ENCODE measurements around the gene OR5AU1. TPM values are rescaled to one million over a fixed set of nuclear protein-coding genes. Genes with fewer than 3 reads are reported as not detected.
"Not testable (repeated sequence)": the region's sequence is repeated elsewhere in the genome, so short reads cannot be mapped to it uniquely, and the experiment has no call there.

The OR5AU1 gene
- total RNA-seq, 4 donors from 2014 or later, result not detected

DNA sequence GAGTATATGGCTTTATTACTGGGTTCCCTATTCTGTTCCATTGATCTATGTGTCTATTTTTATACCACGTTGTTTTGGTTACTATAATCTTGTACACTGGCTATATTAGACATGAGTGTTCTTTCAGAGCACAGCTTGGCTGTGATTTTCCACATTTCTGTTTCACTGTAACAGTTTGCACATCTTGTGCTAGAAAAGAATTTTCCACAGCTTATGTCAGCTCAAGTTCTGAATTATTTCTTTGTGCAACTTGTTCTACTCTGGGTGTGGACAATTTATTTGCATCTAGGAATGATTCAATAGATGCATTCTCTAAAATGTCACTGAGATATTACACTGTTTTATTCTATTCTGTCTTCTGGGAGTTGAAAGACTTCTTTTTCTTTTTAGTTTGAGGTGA, 28.4 kb upstream of the OR5AU1 start:
- TF ChIP-seq POLR2A (IDR thresholded peaks at IDR 0.05), result no peak
- TF ChIP-seq, protein P1, sequence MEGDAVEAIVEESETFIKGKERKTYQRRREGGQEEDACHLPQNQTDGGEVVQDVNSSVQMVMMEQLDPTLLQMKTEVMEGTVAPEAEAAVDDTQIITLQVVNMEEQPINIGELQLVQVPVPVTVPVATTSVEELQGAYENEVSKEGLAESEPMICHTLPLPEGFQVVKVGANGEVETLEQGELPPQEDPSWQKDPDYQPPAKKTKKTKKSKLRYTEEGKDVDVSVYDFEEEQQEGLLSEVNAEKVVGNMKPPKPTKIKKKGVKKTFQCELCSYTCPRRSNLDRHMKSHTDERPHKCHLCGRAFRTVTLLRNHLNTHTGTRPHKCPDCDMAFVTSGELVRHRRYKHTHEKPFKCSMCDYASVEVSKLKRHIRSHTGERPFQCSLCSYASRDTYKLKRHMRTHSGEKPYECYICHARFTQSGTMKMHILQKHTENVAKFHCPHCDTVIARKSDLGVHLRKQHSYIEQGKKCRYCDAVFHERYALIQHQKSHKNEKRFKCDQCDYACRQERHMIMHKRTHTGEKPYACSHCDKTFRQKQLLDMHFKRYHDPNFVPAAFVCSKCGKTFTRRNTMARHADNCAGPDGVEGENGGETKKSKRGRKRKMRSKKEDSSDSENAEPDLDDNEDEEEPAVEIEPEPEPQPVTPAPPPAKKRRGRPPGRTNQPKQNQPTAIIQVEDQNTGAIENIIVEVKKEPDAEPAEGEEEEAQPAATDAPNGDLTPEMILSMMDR (IDR thresholded peaks at IDR 0.05), result no peak
- no peak for TF ChIP-seq POLR2AphosphoS5 (IDR thresholded peaks at IDR 0.05)
- no peak for TF ChIP-seq EP300 (IDR thresholded peaks at IDR 0.05)
- no peaks in the 10 kb centered on the region for H3K4me1 ChIP-seq
- no peak overlapping the region for H3K27ac ChIP-seq
- H3K9me3 ChIP-seq, result no peaks in the 10 kb centered on the region
- no peaks in the 10 kb centered on the region for H3K36me3 ChIP-seq
- no peaks in the 10 kb centered on the region for H3K27me3 ChIP-seq
- H3K4me3 ChIP-seq, result no peak overlapping the region
- DNase-seq (ENCODE audit: low spot score in 2 of 2), result no peak
- 33% methylated on average over 1 of the region's 1 CpG for WGBS

DNA sequence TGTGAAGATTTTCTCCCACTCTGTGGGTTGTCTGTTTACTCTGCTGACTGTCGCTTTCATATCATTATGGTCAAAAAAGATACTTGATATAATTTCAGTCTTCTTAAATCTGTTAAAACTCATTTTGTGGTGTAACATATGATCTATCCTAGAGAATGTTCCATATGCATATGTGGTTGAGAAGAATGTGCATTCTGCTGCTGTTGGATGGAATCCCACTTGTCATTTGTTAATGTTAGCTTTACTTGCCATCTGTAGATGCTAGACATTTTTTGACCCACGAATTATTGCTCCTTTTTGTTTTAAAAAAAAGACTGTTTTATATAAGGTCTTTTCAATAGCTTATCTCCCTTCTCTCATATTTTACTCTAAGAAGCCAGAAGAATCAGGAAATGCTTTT, 26.3 kb upstream of the OR5AU1 start:
- Histone ChIP-seq H3K4me3 (no peak overlapping the region), H3K9me3 (peaks cover 2% of the 10 kb centered on the region), H3K36me3 (no peaks in the 10 kb centered on the region), H3K27me3 (no peaks in the 10 kb centered on the region), H3K4me1 (no peaks in the 10 kb centered on the region), H3K27ac (no peak overlapping the region)
- DNase-seq (ENCODE audit: low spot score in 2 of 2), result no peak
- WGBS, result 50% methylated on average over 2 of the region's 2 CpGs
- TF ChIP-seq POLR2A (IDR thresholded peaks at IDR 0.05) (no peak), EP300 (IDR thresholded peaks at IDR 0.05) (no peak), POLR2AphosphoS5 (IDR thresholded peaks at IDR 0.05) (no peak)
- TF ChIP-seq, protein P1 (IDR thresholded peaks at IDR 0.05), result no peak

GRCh38 chr14:21171128-21171527, 15.3 kb upstream of the OR5AU1 start:
- TF ChIP-seq, protein P1 (IDR thresholded peaks at IDR 0.05), result no peak
- no peak for TF ChIP-seq POLR2AphosphoS5 (IDR thresholded peaks at IDR 0.05)
- TF ChIP-seq POLR2A (IDR thresholded peaks at IDR 0.05), result no peak
- TF ChIP-seq EP300 (IDR thresholded peaks at IDR 0.05), result no peak
- no peaks in the 10 kb centered on the region for H3K9me3 ChIP-seq
- WGBS, result 82% methylated on average over 2 of the region's 2 CpGs
- no peak for DNase-seq (ENCODE audit: low spot score in 2 of 2)
- H3K27me3 ChIP-seq, result no peaks in the 10 kb centered on the region
- no peak overlapping the region for H3K27ac ChIP-seq
- no peaks in the 10 kb centered on the region for H3K4me1 ChIP-seq
- no peaks in the 10 kb centered on the region for H3K36me3 ChIP-seq
- no peak overlapping the region for H3K4me3 ChIP-seq

- Histone ChIP-seq H3K36me3 (no peaks in the 10 kb centered on the region), H3K4me3 (no peak overlapping the region), H3K9me3 (no peaks in the 10 kb centered on the region), H3K4me1 (no peaks in the 10 kb centered on the region), H3K27ac (no peak overlapping the region), H3K27me3 (no peaks in the 10 kb centered on the region)
- TF ChIP-seq, protein P1 (IDR thresholded peaks at IDR 0.05), result no peak
- TF ChIP-seq POLR2AphosphoS5 (IDR thresholded peaks at IDR 0.05) (no peak), POLR2A (IDR thresholded peaks at IDR 0.05) (no peak), EP300 (IDR thresholded peaks at IDR 0.05) (no peak)
- DNase-seq (ENCODE audit: low spot score in 2 of 2), result no peak
- 81% methylated on average over 4 of the region's 4 CpGs for WGBS
Measured at GRCh38 chr14:21169573-21169972, 13.7 kb upstream of the OR5AU1 start.

- Histone ChIP-seq H3K36me3 (no peaks in the 10 kb centered on the region), H3K27ac (no peak overlapping the region), H3K4me3 (no peak overlapping the region), H3K9me3 (no peaks in the 10 kb centered on the region), H3K27me3 (no peaks in the 10 kb centered on the region), H3K4me1 (no peaks in the 10 kb centered on the region)
- 86% methylated on average over 8 of the region's 8 CpGs for WGBS
- TF ChIP-seq, protein P1 (IDR thresholded peaks at IDR 0.05), result no peak
- TF ChIP-seq POLR2AphosphoS5 (IDR thresholded peaks at IDR 0.05), result no peak
- no peak for TF ChIP-seq POLR2A (IDR thresholded peaks at IDR 0.05)
- DNase-seq (ENCODE audit: low spot score in 2 of 2), result no peak
Measured at GRCh38 chr14:21168055-21168454, 12.2 kb upstream of the OR5AU1 start.

GRCh38 chr14:21165670-21166069, 9.8 kb upstream of the OR5AU1 start:
- WGBS, result 29% methylated on average over 1 of the region's 1 CpG
- not testable (repeated sequence) for H3K27me3 ChIP-seq; H3K4me1 ChIP-seq; DNase-seq (ENCODE audit: low spot score in 2 of 2); H3K36me3 ChIP-seq; H3K9me3 ChIP-seq; H3K4me3 ChIP-seq; H3K27ac ChIP-seq

GRCh38 chr14:21165002-21165605, 9.2 kb upstream of the OR5AU1 start:
- H3K36me3 ChIP-seq, H3K4me1 ChIP-seq: not testable (repeated sequence)
- 71% methylated on average over 7 of the region's 7 CpGs for WGBS

More at GRCh38 chr14:21165002-21165605, 9.2 kb upstream of the OR5AU1 start:
- not testable (repeated sequence) for H3K27me3 ChIP-seq; DNase-seq (ENCODE audit: low spot score in 2 of 2); H3K4me3 ChIP-seq; H3K9me3 ChIP-seq; H3K27ac ChIP-seq
